Astrocyte of the spinal cord (primary cell): Measurements from ENCODE around the gene EPB41L4A.
A peak's percentile ranks its signal among the peaks of the same experiment; 100 is the strongest.

Experiments used
- DNase-seq: peaks from one replicate; pipeline ENCODE4 v3.0.0; 2011; ENCODE audit warnings: low read depth, low spot score
- H3K4me3 ChIP-seq: 2 replicates; pipeline ENCODE4 v1.5.1; 2011; ENCODE audit warnings: low read depth, mild to moderate bottlenecking, low read length, moderate library complexity
- CTCF ChIP-seq: IDR thresholded peaks from 2 replicates; pipeline ENCODE4 v1.5.1; 2012; ENCODE audit warnings: low read depth, mild to moderate bottlenecking, low read length, inconsistent platforms
- in situ Hi-C: cut with HindIII; loops from 2 replicates; pipeline ENCODE4 v1.10.0; 2017; ENCODE audit warnings: low sequenced_read_pairs

EPB41L4A gene

GRCh38 chr5:112257976-112258375 is 161.1 kb downstream of the EPB41L4A start:
- no peak for DNase-seq
- no peak overlapping the region for H3K4me3 ChIP-seq
- in situ Hi-C loops, result no loop called here
- TF ChIP-seq CTCF, result no peak

- no peak for DNase-seq
- TF ChIP-seq CTCF, result no peak
- in situ Hi-C loops, result no loop called here
- H3K4me3 ChIP-seq, result no peak overlapping the region
Observed at GRCh38 chr5:112257005-112257404, 162.1 kb downstream of the EPB41L4A start.

- no peak for DNase-seq
- no peak for TF ChIP-seq CTCF
- in situ Hi-C loops, result no loop called here
- H3K4me3 ChIP-seq, result no peak overlapping the region
Observed at GRCh38 chr5:112254303-112254702, 164.8 kb downstream of the EPB41L4A start.

GRCh38 chr5:112253478-112254250 is 165.4 kb downstream of the EPB41L4A start:
- TF ChIP-seq CTCF, result no peak
- peak; percentile 39 for DNase-seq
- in situ Hi-C loops, result no loop called here

GRCh38 chr5:112250551-112250950 is 168.5 kb downstream of the EPB41L4A start:
- no peak overlapping the region for H3K4me3 ChIP-seq
- no peak for DNase-seq
- in situ Hi-C loops, result no loop called here

More at GRCh38 chr5:112253478-112254250, 165.4 kb downstream of the EPB41L4A start:
- H3K4me3 ChIP-seq, result no peak overlapping the region

GRCh38 chr5:112248623-112249022 is 170.5 kb downstream of the EPB41L4A start:
- no peak overlapping the region for H3K4me3 ChIP-seq
- in situ Hi-C loops, result no loop called here
- no peak for TF ChIP-seq CTCF
- no peak for DNase-seq

More at GRCh38 chr5:112250551-112250950, 168.5 kb downstream of the EPB41L4A start:
- no peak for TF ChIP-seq CTCF
